ENCODE measurements around the gene PLA2G3.

DNA sequence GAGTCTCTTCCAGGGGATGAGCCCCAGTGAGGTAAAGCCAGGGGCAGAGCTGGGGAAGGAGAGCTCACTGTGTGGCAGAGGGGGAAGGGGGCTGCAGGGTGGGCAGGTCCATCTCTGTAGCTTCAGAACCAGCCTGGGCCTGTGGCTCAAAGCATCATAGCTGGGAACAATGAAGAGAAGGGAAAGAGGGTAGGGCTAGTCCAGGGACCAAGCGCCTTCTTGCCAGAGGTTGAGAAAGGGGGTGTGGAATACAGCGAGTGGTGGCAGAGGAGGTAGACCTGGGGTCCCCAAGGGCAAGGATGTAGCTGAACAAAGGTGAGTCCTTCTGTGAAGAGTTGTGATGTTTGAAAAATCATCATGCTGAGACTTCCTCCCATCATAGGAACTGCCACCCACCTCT, 1.2 kb upstream of the PLA2G3 start:
- TF ChIP-seq EZH2phosphoT487 (IDR thresholded peaks at IDR 0.05; ENCODE audit: insufficient read depth, low read depth), result no peak
- TF ChIP-seq EZH2 (IDR thresholded peaks at IDR 0.05; ENCODE audit: insufficient read depth, poor library complexity, severe bottlenecking), result no peak
